Activated CD4-positive, alpha-beta T cell treated with anti-CD3 and anti-CD28 coated beads, Interleukin-2, amount 10 ng/mL, durations not matched to agents 7 days and 5 days (primary cell): Measurements from ENCODE around the gene BLOC1S6. TPM values are rescaled to one million over a fixed set of nuclear protein-coding genes. Genes with fewer than 3 reads are reported as not detected.
A peak's percentile ranks its signal among the peaks of the same experiment; 100 is the strongest.

ENCODE experiments used
- CTCF ChIA-PET: fragments of 350-600 bp; sonication (Branson Sonifier 250); formaldehyde crosslinking; loops from one replicate; lab custom pipeline; 2021; ENCODE audit warnings: antibody characterized with exemption; lab: Charles Lee
- POLR2A ChIA-PET: fragments of 350-600 bp; sonication (Branson Sonifier 250); formaldehyde crosslinking; loops from one replicate; lab custom pipeline; 2021; ENCODE audit warnings: antibody characterized with exemption; lab: Charles Lee
- DNase-seq: peaks from one replicate; pipeline ENCODE4 v3.0.0-alpha.2; 2020
- H3K27ac Mint-ChIP-seq: one replicate; pipeline ENCODE4 v1.8.0; 2021; ENCODE audit warnings: mild to moderate bottlenecking, moderate library complexity, mixed read lengths
- H3K27me3 Mint-ChIP-seq: one replicate; pipeline ENCODE4 v1.8.0; 2021; ENCODE audit warnings: mixed read lengths
- H3K36me3 Mint-ChIP-seq: one replicate; pipeline ENCODE4 v1.8.0; 2021; ENCODE audit warnings: low read depth, mixed read lengths
- H3K4me1 Mint-ChIP-seq: one replicate; pipeline ENCODE4 v1.8.0; 2021; ENCODE audit warnings: mixed read lengths
- H3K4me3 Mint-ChIP-seq: one replicate; pipeline ENCODE4 v1.8.0; 2021; ENCODE audit warnings: mild to moderate bottlenecking, moderate library complexity, mixed read lengths
- H3K9me3 Mint-ChIP-seq: one replicate; pipeline ENCODE4 v1.8.0; 2021; ENCODE audit warnings: mixed read lengths
- total RNA-seq, 2 experiments: library from RNA; stranded (reverse); gene quantifications; one replicate each; pipeline ENCODE4 v1.2.3, GENCODE V29; 2021

The BLOC1S6 gene
- total RNA-seq, 2 experiments from 2014 or later, result 28.9 to 29.3 TPM

DNA sequence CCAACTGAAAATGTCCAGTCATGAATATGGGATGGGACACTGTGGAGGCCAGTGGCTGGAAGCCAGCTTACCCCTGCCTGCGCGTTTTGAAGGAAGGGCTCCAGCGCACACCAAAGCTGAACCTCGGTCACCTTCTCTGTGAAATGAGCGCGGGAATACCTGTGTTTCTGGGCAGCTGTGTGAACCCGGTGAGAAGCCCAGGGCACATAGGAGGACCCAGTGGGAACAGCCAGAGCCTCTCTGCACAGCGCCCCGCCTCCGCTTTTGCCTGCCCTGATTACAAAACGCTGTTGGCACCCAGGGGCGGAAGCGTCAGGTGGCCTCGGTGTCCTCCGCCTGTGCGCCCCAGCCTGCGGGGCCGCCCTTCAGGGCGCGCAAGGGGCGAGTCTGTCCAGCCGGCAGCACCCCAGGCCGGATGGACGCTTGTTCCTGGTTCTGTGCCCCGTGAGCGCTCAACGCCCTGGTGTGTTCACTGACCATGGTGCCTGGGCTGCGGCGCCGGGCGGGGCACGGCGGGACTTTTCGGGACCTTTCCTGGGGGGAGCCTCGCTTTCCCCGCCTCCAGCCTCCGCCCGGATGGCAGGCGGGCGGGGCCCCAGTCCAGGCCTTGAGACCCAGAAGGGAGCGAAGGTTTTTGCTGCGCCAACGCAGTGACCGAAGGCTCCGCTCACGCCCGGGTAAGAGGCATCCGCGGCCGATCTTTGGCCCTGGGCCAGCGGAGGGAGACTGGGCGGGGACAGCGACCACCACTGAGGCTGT lies 47.4 kb downstream of the BLOC1S6 start, which contains the start of gene SQOR:
Gene SQOR, plus strand, starts transcription at position 598 of the 759 bp plus-strand sequence. CDS start 23,895 bp downstream, outside the sequence.
- H3K27ac Mint-ChIP-seq, result peak within 1 kb of the TSS; percentile 96
- POLR2A ChIA-PET, result no interaction called here
- peak; percentile 72 for DNase-seq
- peaks cover 43% of the 10 kb centered on the region for H3K4me1 Mint-ChIP-seq
- no peaks in the 10 kb centered on the region for H3K9me3 Mint-ChIP-seq
- H3K27me3 Mint-ChIP-seq, result peaks cover 2% of the 10 kb centered on the region
- peaks cover 29% of the 10 kb centered on the region for H3K36me3 Mint-ChIP-seq
- H3K4me3 Mint-ChIP-seq, result peak within 1 kb of the TSS; percentile 100
- CTCF ChIA-PET, result interaction anchor here (0.5 to 1.8 kb wide), 7 partner anchors 9 to 459 kb away, joined by 3 to 6 read pairs (median 3); no protein-coding TSS in a partner anchor

DNA sequence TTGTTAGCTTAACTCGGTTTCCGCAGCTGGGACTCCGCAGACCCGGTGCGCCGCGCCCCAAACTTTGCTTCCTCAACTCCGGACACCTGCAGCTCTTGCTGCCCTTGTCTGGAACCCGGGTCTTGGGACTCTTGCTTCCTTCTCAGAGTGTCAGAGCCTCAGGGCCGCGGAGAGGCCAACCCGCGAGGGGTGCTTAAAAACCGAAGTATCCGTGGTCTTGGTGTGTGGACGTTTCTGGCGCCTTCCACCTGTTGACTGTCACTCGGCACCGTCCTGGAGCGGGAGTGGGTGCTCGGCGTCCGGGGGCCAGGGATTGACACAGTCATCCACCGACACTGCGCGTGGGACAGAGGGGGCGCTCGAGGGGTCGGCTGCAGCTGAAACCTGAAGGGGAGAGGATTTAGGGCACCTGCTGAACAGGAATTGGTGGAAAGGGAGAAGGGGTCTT lies 48.0 kb downstream of the BLOC1S6 start:
- Mint-ChIP-seq H3K4me3 (peak overlapping the region; percentile 100), H3K27ac (peak overlapping the region; percentile 96), H3K36me3 (peaks cover 35% of the 10 kb centered on the region), H3K9me3 (no peaks in the 10 kb centered on the region), H3K27me3 (peaks cover under 1% of the 10 kb centered on the region), H3K4me1 (peaks cover 46% of the 10 kb centered on the region)
- ChIA-PET POLR2A (no interaction called here), CTCF (interaction anchor here (0.7 to 1.7 kb wide), 5 partner anchors 8 to 226 kb away, joined by 3 to 6 read pairs (median 3); no protein-coding TSS in a partner anchor)
- DNase-seq, result peak; percentile 69

DNA sequence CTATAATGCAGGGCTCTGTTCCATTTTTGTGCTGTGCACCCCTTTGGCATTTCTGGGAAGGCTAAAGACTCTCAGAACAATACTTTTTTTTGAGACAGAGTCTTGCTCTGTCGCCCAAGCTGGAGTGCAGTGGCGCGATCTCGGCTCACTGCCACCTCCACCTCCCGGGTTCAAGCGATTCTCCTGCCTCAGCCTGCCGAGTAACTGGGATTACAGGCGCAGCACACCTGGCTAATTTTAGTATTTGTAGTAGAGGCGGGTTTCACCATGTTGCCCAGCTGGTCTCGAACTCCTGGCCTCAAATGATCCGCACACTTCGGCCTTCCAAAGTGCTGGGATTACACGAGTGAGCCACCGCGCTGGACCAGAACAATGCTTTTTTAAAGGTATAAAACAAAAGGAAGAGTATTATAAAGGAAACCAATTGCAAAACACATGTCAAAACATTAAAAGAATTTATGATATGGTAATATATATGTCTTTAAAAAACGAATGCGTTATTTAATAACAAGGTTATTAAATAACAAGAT lies 48.6 kb downstream of the BLOC1S6 start:
- Mint-ChIP-seq H3K27me3 (no peaks in the 10 kb centered on the region), H3K4me1 (peaks cover 48% of the 10 kb centered on the region), H3K4me3 (peak overlapping the region; percentile 100), H3K36me3 (peaks cover 40% of the 10 kb centered on the region), H3K9me3 (no peaks in the 10 kb centered on the region), H3K27ac (peak overlapping the region; percentile 96)
- CTCF ChIA-PET, result interaction anchor here (0.7 to 3.9 kb wide), 5 partner anchors 8 to 226 kb away, joined by 3 to 17 read pairs (median 3); no protein-coding TSS in a partner anchor
- POLR2A ChIA-PET, result no interaction called here
- no peak for DNase-seq

DNA sequence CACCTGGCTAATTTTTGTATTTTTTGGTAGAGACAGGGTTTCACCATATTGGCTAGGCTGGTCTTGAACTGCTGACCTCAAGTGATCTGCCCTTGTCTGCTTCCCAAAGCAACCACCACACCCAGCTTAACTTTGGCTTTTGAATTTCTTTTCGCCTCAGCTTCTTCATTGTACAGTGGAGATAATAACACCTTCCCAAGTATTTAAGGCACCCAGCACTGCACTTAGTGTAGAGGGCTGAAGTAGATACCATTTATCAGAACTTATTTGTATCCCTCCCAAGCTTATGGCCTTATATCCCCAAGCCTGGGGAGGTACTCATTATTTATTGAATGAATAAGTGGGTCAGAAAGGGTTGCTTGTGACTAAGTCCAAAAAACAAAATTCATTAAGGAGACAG lies 50.0 kb downstream of the BLOC1S6 start:
- Mint-ChIP-seq H3K4me3 (peak overlapping the region; percentile 71), H3K4me1 (peaks cover 56% of the 10 kb centered on the region)
- CTCF ChIA-PET, result interaction anchor here (0.8 to 3.9 kb wide), 4 partner anchors 11 to 206 kb away, joined by 3 to 17 read pairs (median 4); partner anchors contain the start of gene BLOC1S6

DNA sequence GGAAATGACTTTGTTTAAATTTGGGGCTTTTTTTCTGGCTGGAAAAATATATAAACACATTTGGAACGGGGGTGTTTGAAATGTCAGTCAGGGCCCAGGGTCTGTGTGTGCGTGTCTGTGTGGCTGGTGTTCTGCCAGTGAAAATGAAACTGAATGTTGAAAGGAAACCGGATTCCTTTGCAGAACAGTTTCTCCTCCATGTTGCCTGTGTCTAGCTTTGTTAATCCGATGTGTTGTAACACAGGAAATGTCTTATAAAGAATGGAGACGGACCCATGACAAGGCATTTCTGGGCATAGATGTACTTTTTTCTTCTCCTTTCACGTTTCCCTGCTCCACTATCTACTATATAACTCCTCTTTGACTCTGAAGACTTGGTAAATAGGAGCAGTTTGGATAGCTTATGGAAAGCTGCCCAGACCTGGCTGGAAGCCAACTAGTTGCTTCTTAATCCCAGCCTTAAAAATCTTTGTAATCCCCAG lies 50.4 kb downstream of the BLOC1S6 start:
- Mint-ChIP-seq H3K4me3 (peak overlapping the region; percentile 71), H3K4me1 (peaks cover 59% of the 10 kb centered on the region), H3K27me3 (no peaks in the 10 kb centered on the region), H3K27ac (peak overlapping the region; percentile 92), H3K9me3 (no peaks in the 10 kb centered on the region), H3K36me3 (peaks cover 53% of the 10 kb centered on the region)
- POLR2A ChIA-PET, result no interaction called here
- DNase-seq, result peak; percentile 72
- CTCF ChIA-PET, result interaction anchor here (1.2 to 3.9 kb wide), 3 partner anchors 10 to 207 kb away, joined by 4 to 17 read pairs (median 5); partner anchors contain the start of gene BLOC1S6

More for the DNA sequence above, 50.0 kb downstream of the BLOC1S6 start:
- DNase-seq, result no peak
- peak overlapping the region; percentile 92 for H3K27ac Mint-ChIP-seq
- no peaks in the 10 kb centered on the region for H3K9me3 Mint-ChIP-seq
- peaks cover 50% of the 10 kb centered on the region for H3K36me3 Mint-ChIP-seq
- POLR2A ChIA-PET, result interaction anchor here (0.7 kb wide), 1 partner anchor 30 kb away, joined by 6 read pairs; no protein-coding TSS in a partner anchor
- no peaks in the 10 kb centered on the region for H3K27me3 Mint-ChIP-seq

DNA sequence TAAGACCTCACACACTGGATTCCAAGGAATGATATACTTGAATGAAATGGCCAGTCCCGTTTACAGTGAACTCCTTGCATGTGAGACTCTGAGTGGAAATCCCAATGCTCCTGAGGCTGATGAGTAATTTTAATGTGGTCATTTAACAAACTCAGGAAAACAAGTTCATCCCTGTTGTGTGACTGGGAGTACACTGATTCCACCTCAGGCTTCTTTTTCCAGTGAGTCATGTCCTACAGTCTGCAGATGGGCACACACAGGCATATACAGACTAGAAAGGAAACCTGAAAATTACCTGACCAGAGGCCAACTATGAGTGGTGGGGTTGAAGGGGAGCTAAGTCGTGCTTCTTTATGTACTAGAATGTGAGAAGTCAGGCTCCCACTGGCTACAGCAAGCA lies 53.4 kb downstream of the BLOC1S6 start:
- no peak for DNase-seq
- H3K36me3 Mint-ChIP-seq, result peaks cover 65% of the 10 kb centered on the region
- CTCF ChIA-PET, result interaction anchor here (0.7 to 1.1 kb wide), 3 partner anchors 13 to 27 kb away, joined by 3 to 5 read pairs (median 4); no protein-coding TSS in a partner anchor
- H3K27ac Mint-ChIP-seq, result no peak overlapping the region
- H3K4me3 Mint-ChIP-seq, result no peak overlapping the region
- POLR2A ChIA-PET, result no interaction called here
- H3K27me3 Mint-ChIP-seq, result no peaks in the 10 kb centered on the region
- H3K4me1 Mint-ChIP-seq, result peaks cover 76% of the 10 kb centered on the region
- H3K9me3 Mint-ChIP-seq, result no peaks in the 10 kb centered on the region

DNA sequence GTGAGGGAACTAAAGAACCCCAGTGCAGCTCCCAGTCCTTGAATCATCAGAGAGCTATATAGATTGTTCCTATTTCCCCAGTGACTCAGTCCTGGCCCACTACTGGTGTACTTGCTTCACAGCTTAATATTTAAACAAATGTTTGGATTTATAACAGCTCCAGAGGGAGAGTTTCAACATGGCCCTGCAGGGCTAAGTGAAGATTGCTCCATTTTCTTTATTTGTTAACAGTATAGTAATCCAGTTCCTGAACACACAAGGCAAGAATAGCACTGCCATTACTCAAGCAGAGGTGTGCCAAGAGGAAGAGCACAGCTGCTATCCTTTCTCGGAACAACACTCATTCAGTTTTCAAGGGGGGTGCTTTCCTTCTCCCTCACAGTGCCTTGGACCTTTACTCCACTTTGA lies 54.2 kb downstream of the BLOC1S6 start:
- Mint-ChIP-seq H3K9me3 (no peaks in the 10 kb centered on the region), H3K27me3 (no peaks in the 10 kb centered on the region), H3K27ac (no peak overlapping the region), H3K36me3 (peaks cover 66% of the 10 kb centered on the region), H3K4me1 (peaks cover 78% of the 10 kb centered on the region), H3K4me3 (no peak overlapping the region)
- DNase-seq, result no peak
- POLR2A ChIA-PET, result no interaction called here
- CTCF ChIA-PET, result interaction anchor here (0.7 to 1.1 kb wide), 3 partner anchors 12 to 28 kb away, joined by 3 to 5 read pairs (median 4); no protein-coding TSS in a partner anchor

DNA sequence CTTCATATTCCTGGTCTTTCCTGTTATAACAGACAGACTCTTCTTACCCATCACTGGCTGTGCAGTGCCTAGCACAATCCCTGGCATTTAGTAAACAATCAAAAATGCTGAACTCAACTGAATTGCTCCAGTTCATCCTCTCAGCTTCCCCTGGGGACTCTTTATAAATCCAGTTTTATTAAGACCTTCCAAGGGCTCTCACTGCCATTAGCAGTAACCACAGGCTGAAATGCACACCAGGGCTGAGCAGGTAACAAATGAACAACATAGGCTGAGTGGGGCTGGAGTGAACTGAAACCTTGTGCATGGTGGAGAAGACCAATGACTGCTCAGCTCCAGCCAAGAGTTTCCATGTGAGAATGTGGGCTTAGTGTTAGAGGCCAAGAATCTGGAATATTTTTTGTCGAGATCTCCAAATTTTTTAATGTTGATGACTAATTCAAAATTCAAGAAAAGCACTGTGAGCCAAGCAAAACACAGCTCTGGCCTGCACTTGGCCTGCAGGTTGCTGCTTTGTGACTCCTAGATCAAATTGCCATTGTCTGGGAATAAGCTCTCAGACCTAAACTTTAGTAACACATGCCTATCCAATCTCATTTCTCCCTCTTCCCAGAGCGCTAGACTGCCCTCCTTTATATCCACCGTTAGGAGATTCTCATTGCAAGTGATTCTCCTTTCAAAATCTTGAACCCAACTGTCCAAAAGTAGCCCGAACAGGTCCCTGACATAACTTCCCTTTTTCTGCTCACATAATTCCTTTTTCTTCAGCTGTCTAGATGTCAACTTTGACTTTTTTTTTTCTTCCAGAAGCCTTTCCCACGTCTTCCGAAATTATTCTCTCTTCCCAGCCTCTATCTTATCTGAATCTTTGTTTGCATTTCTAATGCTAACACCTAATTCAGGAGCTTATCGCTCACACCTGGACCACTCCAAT lies 55.1 kb downstream of the BLOC1S6 start:
- Mint-ChIP-seq H3K4me3 (no peak overlapping the region), H3K27me3 (no peaks in the 10 kb centered on the region), H3K27ac (no peak overlapping the region), H3K36me3 (peaks cover 64% of the 10 kb centered on the region), H3K9me3 (no peaks in the 10 kb centered on the region), H3K4me1 (peaks cover 75% of the 10 kb centered on the region)
- ChIA-PET POLR2A (interaction anchor here (0.6 kb wide), 1 partner anchor 19 kb away, joined by 4 read pairs; no protein-coding TSS in a partner anchor), CTCF (interaction anchor here (0.9 kb wide), 1 partner anchor 55 kb away, joined by 4 read pairs; the partner anchor contains the start of gene BLOC1S6)
- DNase-seq, result no peak

DNA sequence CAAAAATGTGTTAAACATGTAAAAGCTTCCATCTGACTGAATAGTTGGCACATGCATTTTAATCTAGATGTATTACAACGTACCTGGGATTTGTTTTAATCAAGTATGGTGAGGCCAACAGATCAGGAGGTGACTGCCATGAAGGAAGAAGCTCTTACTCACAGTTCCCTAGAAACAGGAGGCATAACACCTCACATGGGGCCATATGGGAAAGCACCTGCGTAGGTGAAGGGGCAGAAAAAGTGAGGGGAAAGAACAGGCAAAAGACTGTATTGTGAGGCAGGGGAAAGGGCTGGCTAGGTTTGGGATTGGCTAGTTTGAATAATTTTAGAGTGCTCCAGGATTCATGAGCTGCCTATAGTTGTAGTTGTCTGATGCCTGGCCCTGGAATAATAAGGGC lies 57.3 kb downstream of the BLOC1S6 start:
- H3K4me1 Mint-ChIP-seq, result peaks cover 61% of the 10 kb centered on the region
- ChIA-PET CTCF (interaction anchor here (1.2 to 1.6 kb wide), 3 partner anchors 9 to 115 kb away, joined by 3 to 6 read pairs (median 3); partner anchors contain the start of gene SQOR), POLR2A (interaction anchor here (0.7 kb wide), 1 partner anchor 476 kb away, joined by 3 read pairs; no protein-coding TSS in a partner anchor)
- H3K27me3 Mint-ChIP-seq, result no peaks in the 10 kb centered on the region
- H3K9me3 Mint-ChIP-seq, result no peaks in the 10 kb centered on the region
- no peak overlapping the region for H3K4me3 Mint-ChIP-seq
- peaks cover 47% of the 10 kb centered on the region for H3K36me3 Mint-ChIP-seq
- DNase-seq, result no peak
- no peak overlapping the region for H3K27ac Mint-ChIP-seq

DNA sequence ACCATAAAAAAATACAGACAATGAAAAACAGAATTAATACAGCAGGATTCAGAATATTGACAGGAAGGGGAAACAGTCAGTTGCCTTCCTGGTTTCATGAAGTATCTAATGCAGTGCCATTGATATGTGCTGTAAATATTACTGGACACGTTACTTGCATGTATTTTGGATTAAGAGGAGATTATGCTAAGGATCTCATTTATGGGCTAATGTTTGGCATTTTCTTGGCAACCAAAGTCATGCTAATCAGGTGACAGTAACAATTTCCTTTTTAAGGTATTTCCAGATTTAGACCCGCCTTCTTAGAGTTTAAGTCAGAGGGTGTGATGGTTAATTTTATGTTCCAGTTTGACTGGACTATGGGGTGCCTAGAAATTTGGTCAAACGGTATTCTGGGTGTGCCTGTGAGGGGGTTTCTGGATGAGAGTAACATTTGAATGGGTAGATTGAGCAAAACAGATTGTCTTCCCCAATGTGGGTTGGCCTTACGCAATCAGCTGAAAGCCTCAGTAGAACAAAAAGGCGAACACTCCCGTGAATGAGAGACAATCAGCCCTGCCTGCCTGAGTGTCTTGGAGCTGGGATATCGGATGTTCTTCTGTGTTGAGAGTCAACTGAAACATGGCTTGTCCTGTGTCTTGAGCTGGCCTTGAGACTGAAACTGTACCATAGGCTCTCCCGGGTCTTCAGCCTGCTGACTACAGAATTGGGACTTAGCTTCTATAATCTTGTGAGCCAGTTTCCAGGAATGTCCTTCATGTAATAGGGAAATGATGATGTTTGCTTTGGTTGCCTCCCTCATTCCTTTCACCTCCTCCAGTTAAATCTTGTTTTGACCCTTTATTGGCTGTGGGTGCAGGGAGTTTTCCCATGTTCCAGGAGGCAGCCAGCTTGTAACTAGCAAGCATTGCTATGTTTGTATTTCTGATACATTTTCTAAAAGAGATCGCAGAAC lies 58.1 kb downstream of the BLOC1S6 start:
- Mint-ChIP-seq H3K4me1 (peaks cover 64% of the 10 kb centered on the region), H3K27ac (peak overlapping the region; percentile 9), H3K4me3 (no peak overlapping the region), H3K27me3 (no peaks in the 10 kb centered on the region), H3K9me3 (peaks cover 3% of the 10 kb centered on the region), H3K36me3 (peaks cover 45% of the 10 kb centered on the region)
- POLR2A ChIA-PET, result interaction anchor here (0.7 kb wide), 1 partner anchor 477 kb away, joined by 3 read pairs; no protein-coding TSS in a partner anchor
- no peak for DNase-seq
- CTCF ChIA-PET, result interaction anchor here (1.5 kb wide), 1 partner anchor 9 kb away, joined by 3 read pairs; no protein-coding TSS in a partner anchor
